DOHH2 (cell line): Measurements from ENCODE around the gene TRMT1.

Experiments used
- H3F3A ChIP-seq: fragments of 200-600 bp; sonication (generic), shearing (Covaris generic); 2 replicates; pipeline ENCODE4 v1.6.0; 2016; ENCODE audit warnings: antibody characterized with exemption, mild to moderate bottlenecking; ENCODE audit not compliant: control insufficient read depth, insufficient read depth
- H3K27ac ChIP-seq: fragments of 200-600 bp; sonication (generic); 2 replicates; pipeline ENCODE4 v1.5.1; 2014; ENCODE audit warnings: low read depth, mild to moderate bottlenecking, low read length, moderate library complexity
- H3K27me3 ChIP-seq: fragments of 200-600 bp; sonication (generic); 2 replicates; pipeline ENCODE4 v1.6.1; 2014; ENCODE audit warnings: mild to moderate bottlenecking, low read length, mixed read lengths; ENCODE audit not compliant: control insufficient read depth
- H3K36me3 ChIP-seq: fragments of 200-600 bp; sonication (generic); 2 replicates; pipeline ENCODE4 v1.6.1; 2014; ENCODE audit warnings: mild to moderate bottlenecking, low read length, moderate library complexity, mixed read lengths; ENCODE audit not compliant: control insufficient read depth
- H3K4me1 ChIP-seq: fragments of 200-600 bp; sonication (generic); 2 replicates; pipeline ENCODE4 v1.6.1; 2014; ENCODE audit warnings: mild to moderate bottlenecking, low read length, mixed read lengths; ENCODE audit not compliant: control insufficient read depth
- H3K4me2 ChIP-seq: fragments of 200-600 bp; sonication (generic); 2 replicates; pipeline ENCODE4 v1.6.0; 2014; ENCODE audit warnings: mild to moderate bottlenecking, low read length, moderate library complexity
- H3K4me3 ChIP-seq: fragments of 200-600 bp; sonication (generic); 2 replicates; pipeline ENCODE4 v1.5.1; 2014; ENCODE audit warnings: mild to moderate bottlenecking, low read length, mixed read lengths
- H3K79me2 ChIP-seq: fragments of 200-600 bp; sonication (generic); 2 replicates; pipeline ENCODE4 v1.6.1; 2014; ENCODE audit warnings: mild to moderate bottlenecking, low read length, mixed read lengths; ENCODE audit not compliant: control insufficient read depth
- H3K9me2 ChIP-seq: fragments of 200-600 bp; sonication (generic); replicated peaks from 2 replicates; pipeline ENCODE4 v1.6.1; 2014; ENCODE audit warnings: mild to moderate bottlenecking, low read length, mixed read lengths; ENCODE audit not compliant: control insufficient read depth
- H3K9me3 ChIP-seq: fragments of 200-600 bp; sonication (generic); 2 replicates; pipeline ENCODE4 v1.6.1; 2014; ENCODE audit warnings: antibody characterized with exemption, low read length, mixed read lengths; ENCODE audit not compliant: control insufficient read depth, insufficient read depth
- H4K20me1 ChIP-seq: fragments of 200-600 bp; sonication (generic); 2 replicates; pipeline ENCODE4 v1.6.0; 2014; ENCODE audit warnings: low read depth, mild to moderate bottlenecking, antibody characterized with exemption, low read length, moderate library complexity; ENCODE audit not compliant: control insufficient read depth, insufficient read depth
- CTCF ChIP-seq: fragments of 200-600 bp; sonication (generic); IDR thresholded peaks from one replicate; pipeline ENCODE4 v1.5.1; 2014; ENCODE audit warnings: antibody characterized with exemption, mild to moderate bottlenecking, low read depth, low read length; ENCODE audit not compliant: poor library complexity, severe bottlenecking
- EZH2phosphoT487 ChIP-seq: fragments of 200-600 bp; sonication (generic); IDR thresholded peaks from 2 replicates; pipeline ENCODE4 v1.6.1; 2017; ENCODE audit warnings: borderline replicate concordance, mild to moderate bottlenecking, antibody characterized with exemption, low read length, moderate library complexity, mixed read lengths

The TRMT1 gene

GRCh38 chr19:13092158-13092543, 24.4 kb downstream of the TRMT1 start:
- no peaks in the 10 kb centered on the region for H3K9me2 ChIP-seq
- no peaks in the 10 kb centered on the region for H3K9me3 ChIP-seq
- H3F3A ChIP-seq, result peaks cover 19% of the 10 kb centered on the region
- peaks cover 39% of the 10 kb centered on the region for H3K4me1 ChIP-seq
- H3K36me3 ChIP-seq, result no peaks in the 10 kb centered on the region
- H3K27ac ChIP-seq, result no peak overlapping the region
- peaks cover 7% of the 10 kb centered on the region for H3K79me2 ChIP-seq
- no peak overlapping the region for H3K4me3 ChIP-seq
- TF ChIP-seq EZH2phosphoT487 (no peak), CTCF (no peak)
- no peak overlapping the region for H3K4me2 ChIP-seq
- no peaks in the 10 kb centered on the region for H3K27me3 ChIP-seq
- H4K20me1 ChIP-seq, result no peaks in the 10 kb centered on the region

- Histone ChIP-seq H3K36me3 (no peaks in the 10 kb centered on the region), H4K20me1 (no peaks in the 10 kb centered on the region), H3K4me1 (peaks cover 34% of the 10 kb centered on the region), H3K79me2 (peaks cover 2% of the 10 kb centered on the region), H3K9me3 (no peaks in the 10 kb centered on the region), H3K4me3 (no peak overlapping the region), H3F3A (peaks cover 14% of the 10 kb centered on the region), H3K27me3 (no peaks in the 10 kb centered on the region), H3K27ac (no peak overlapping the region), H3K4me2 (no peak overlapping the region), H3K9me2 (no peaks in the 10 kb centered on the region)
- no peak for TF ChIP-seq CTCF
- TF ChIP-seq EZH2phosphoT487, result no peak
Measured at GRCh38 chr19:13091400-13092157, 25.0 kb downstream of the TRMT1 start.

GRCh38 chr19:13090511-13091231, 25.9 kb downstream of the TRMT1 start:
- Histone ChIP-seq H3K9me3 (no peaks in the 10 kb centered on the region), H3K9me2 (no peaks in the 10 kb centered on the region), H3K4me1 (peaks cover 25% of the 10 kb centered on the region), H3K79me2 (no peaks in the 10 kb centered on the region), H3F3A (peaks cover 10% of the 10 kb centered on the region), H3K4me2 (no peak overlapping the region), H3K27ac (no peak overlapping the region), H3K4me3 (no peak overlapping the region), H3K36me3 (no peaks in the 10 kb centered on the region), H3K27me3 (0 out of 2 replicates have a peak, but pooled peaks cover 4% of the 10 kb centered on the region), H4K20me1 (no peaks in the 10 kb centered on the region)
- TF ChIP-seq EZH2phosphoT487 (no peak), CTCF (no peak)
